G401 (cell line): ENCODE results near the gene GFER. TPM values are rescaled to one million over a fixed set of nuclear protein-coding genes. Genes with fewer than 3 reads are reported as not detected.
"Not testable (repeated sequence)": the region's sequence is repeated elsewhere in the genome, so short reads cannot be mapped to it uniquely, and the experiment has no call there.

Experiments used
- DNase-seq: peaks from one replicate; pipeline ENCODE4 v3.0.0-alpha.2; 2015; ENCODE audit warnings: low spot score
- in situ Hi-C: cut with HindIII; loops from 2 replicates; pipeline ENCODE4 v1.10.0; 2016; ENCODE audit warnings: low sequenced_read_pairs, mixed read lengths
- total RNA-seq: library from RNA; depleted of rRNA; stranded (reverse); fragments of >200 nt; shearing (Covaris generic); gene quantifications from 2 replicates; pipeline ENCODE4 v1.2.3, GENCODE V29; 2014; rRNA removed

The GFER gene
- total RNA-seq, 1 experiment from 2014 or later: 41.8 TPM

DNA sequence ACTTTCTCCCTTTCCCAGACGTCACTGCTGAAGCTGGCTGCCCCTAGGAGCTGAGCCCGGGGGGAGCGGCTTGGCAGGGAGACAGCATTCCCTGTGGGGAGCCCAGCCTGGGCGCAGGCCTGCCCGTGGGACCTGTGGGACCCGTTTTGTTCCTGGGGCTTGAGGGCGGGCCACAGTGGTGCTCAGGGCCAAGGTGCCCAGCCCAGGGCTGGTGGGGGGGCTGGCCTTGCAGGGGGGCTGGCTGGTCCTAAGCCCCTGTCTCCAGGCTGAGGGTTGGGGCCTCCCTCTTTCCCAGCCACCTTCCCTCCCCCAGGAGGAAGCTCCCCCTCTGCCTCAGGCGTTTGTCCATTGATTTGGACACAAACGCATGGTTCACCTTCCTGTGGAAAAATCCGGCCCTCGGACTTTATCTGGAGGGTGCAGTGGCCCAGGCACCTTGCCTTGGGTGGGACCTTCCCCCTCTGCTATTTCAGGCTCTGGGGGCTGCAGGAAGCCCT, 47.1 kb downstream of the GFER start:
- in situ Hi-C loops: no loop called here
- no peak for DNase-seq

DNA sequence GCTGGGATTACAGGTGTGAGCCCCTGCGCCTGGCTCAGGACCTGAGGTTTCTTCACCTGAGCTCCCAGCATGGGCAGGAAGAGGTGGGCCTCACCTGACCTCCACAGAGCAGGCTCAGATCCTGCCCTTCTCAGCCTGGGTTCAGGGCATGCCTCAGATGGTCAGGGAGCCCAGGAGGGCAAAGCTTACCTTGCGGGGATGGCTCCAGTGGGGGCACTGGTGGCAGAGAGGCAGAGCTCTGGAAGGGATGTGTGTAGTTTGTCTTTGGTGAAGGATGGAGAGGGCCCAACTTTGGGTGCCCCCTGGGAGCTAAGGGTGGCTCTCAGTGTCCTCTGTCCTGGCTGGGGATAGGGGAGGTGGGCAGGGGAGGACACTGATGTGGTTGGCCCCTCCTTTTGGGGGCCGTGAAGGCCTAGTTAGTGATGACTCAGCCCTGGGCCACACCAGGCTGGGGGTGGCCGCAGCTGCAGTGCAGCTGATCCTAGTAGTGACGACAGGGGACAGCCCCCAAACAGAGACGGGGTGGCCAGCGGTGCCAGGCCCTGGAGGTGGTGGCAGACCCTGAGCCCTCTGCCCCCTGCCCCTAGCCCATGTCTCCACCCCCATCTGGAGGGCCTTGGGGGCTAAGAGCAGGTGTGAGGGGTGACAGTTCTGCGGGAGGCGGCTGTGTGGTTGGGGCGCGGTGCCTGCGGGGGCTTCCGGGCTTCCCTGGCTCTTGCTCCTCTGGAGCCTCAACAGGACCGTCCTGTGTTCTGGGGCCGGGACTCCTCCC, 48.5 kb downstream of the GFER start:
- in situ Hi-C loops: no loop called here

DNA sequence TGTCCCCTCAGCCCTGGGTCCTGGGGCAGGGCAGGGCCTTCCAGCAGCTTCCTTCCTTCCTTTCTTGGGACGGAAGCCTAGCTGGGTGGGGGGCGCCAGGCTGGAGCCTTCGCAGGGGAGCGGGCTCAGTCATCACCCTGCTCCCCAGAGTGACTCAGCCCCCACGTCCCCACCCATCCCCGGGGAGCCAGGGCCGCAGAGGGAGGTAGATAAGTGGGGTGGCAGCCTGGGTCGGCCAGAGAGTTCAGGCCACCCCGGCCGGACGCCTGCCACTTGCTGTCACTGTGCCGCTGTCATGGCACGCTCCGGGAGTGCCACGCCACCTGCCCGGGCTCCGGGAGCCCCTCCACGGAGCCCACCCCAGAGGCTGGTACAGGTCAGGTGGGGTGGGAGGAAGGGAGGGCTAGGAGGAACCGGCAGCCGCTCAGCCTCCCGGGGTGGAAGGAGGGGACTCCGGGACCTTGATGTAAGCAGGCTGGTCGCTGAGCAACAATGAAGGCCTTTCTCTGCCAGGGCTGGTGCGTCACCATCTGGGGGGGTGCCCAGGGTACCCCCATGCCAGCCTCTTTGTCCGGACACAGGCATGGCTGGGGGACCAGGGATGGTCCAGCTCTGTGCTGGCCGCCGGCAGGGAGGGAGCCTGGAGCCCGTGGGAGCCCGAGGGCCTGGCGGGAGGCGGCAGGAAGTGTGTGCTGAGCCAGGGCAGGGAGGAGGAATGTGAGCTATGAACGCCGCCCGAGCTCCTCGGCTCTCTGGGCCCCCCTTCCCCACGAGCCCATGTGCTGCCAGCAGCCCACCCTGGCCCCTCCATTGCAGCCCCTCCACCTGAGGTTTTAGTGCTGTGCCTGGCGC, 49.3 kb downstream of the GFER start:
- DNase-seq: peak; percentile 59
- in situ Hi-C loops: no loop called here

More for the DNA sequence above, 48.5 kb downstream of the GFER start:
- no peak for DNase-seq

DNA sequence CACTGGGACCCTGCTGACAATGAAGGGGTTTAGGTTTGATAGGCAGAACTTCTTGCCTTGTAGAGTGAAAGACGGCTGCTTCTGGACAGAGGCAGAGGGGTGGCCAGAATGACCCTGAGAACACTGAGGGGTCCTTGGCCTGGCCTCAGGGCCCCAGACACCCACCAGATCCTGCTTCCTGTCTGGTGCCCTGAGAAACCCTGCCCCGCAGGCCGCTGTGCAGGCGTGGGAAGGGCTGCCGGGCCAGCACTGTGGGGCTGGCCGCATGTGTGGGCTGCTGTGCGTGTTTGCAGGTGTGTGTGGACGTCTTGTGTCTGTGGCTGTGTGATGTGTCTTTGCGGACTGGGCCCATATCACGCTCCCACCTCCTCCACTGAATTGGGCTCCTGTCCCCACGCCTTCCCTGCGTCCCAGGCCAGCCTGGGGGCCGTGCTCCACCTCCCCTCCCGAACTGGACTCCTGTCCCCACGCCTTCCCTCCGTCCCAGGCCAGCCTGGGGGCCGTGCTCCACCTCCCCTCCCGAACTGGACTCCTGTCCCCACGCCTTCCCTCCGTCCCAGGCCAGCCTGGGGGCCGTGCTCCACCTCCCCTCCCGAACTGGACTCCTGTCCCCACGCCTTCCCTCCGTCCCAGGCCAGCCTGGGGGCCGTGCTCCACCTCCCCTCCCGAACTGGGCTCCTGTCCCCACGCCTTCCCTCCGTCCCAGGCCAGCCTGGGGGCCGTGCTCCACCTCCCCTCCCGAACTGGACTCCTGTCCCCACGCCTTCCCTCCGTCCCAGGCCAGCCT, 50.1 kb downstream of the GFER start:
- in situ Hi-C loops, DNase-seq: not testable (repeated sequence)

DNA sequence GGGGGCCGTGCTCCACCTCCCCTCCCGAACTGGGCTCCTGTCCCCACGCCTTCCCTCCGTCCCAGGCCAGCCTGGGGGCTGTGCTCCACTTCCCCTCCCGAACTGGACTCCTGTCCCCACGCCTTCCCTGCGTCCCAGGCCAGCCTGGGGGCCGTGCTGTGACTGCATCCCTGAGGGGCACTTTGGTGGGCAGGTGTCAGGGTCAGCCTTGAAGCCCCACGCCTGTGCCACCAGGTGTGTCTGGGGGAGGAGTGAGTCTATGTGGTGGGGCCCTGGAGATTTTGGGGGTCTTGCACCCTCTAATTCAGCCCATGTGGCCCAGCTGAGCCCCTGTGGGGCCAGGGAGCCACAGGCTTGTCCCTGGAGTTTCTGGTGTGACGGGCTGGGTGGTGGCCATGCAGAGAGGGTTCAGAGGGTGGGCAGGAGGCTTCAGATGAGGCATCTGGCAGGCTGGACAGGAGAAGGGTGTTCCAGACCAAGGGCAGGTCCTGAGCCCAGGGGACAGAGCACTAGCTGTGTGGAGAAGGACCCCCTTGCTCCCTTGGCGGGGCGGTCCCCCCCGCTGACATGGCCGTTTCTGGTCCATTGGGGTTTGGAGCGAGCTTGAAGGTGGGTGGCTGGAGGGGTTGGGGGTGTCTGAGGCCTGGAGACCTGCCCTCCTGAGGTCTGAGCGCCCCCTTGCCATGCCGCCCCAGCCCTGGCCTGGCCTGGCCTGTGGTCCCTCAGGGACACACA, 50.9 kb downstream of the GFER start:
- in situ Hi-C loops: loop anchor here (5.0 kb wide), 1 partner anchor 127 kb away; no protein-coding TSS in a partner anchor
- no peak for DNase-seq

DNA sequence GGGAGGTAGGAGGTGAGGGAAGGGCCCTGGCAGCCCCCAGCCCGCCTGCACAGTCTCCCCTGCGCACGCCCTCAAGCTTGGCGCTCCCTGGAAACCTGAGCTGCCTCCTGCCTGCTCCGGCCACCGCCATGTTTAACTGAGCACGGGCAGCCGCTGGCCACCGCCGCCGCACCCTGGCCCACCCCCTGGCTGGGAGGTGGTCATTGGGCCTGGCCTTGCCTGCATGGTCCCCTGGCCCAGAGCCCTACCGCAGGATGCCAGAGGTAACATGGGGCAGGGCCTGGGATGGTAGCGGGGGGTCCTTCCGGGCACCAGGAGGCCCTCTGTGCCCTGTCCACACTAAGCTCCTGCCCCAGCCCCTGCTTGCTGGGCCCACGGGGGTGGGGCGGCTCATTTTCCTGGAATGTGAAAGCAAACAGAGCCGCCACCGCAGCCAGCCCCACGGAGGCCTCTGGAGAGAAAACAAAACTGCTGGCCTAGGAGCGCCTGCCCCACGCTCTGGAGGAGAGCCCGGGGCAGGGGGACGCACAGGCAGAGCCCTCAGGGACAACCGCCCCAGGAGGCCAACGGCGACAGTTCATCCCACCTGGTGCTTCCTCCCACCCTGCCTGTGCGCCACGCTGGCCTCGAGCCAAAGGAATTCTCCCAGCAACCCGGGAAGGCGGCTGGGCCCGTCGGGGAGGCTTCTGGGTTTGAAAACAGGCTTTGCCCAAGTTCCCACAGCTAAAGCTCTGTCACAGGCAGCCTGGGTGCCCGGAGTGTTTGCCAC, 51.6 kb downstream of the GFER start:
- no peak for DNase-seq
- in situ Hi-C loops: loop anchor here (5.0 kb wide), 1 partner anchor 127 kb away; no protein-coding TSS in a partner anchor

DNA sequence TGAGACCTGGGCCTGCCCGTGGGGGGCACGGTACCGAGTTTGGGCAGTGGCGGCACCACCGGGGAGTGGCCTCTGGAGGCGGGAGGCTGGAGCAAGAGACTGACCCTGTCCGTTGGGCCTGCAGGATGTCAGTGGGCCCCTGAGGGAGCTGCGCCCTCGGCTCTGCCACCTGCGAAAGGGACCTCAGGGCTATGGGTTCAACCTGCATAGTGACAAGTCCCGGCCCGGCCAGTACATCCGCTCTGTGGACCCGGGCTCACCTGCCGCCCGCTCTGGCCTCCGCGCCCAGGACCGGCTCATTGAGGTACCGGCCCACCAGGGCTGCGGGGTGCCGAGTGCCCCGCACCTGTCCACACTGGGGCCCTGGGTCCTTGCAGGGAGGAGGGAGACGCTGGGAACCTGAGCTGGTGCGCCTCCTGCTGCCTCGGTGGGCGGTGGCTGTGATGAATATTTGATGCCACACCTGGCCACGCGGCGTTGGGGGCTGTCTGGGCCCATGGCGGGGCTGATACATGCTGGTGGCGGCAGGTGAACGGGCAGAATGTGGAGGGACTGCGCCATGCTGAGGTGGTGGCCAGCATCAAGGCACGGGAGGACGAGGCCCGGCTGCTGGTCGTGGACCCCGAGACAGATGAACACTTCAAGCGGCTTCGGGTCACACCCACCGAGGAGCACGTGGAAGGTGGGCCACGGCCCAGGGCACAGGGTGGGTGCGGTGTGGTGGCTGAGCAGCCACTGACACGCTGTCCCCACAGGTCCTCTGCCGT, 52.4 kb downstream of the GFER start:
- DNase-seq: no peak
- in situ Hi-C loops: loop anchor here (5.0 kb wide), 1 partner anchor 126 kb away; no protein-coding TSS in a partner anchor

DNA sequence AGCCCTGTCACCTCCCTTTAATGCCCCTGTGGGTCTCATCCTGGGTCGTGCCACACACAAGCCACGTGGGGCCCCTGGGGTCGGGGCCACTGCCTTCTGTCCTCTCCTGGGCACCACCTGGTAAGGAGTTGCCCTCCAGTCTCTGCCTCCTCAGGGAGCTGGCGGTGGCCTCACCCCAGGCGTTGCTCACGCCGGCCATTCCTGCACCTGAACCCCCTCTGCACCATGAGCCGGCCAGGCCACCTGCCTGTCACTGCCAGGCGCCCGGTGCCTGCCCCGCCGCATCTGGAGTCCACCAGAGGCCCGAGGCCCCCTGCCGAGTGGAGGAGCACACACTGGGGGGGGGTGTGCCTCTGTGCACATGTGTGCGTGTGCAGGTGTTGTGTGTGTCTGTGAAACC, 53.1 kb downstream of the GFER start:
- in situ Hi-C loops: loop anchor here (5.0 kb wide), 1 partner anchor 125 kb away; no protein-coding TSS in a partner anchor
- DNase-seq: no peak

Other genes starting within 250 kb of the GFER start
- 64.4 and 76.9 TPM in 2 replicates for gene NME3, start 212.7 kb upstream of the GFER start, total RNA-seq
- 10.4 and 10.6 TPM in 2 replicates for gene EME2, start 211.4 kb upstream of the GFER start, total RNA-seq
- 276 and 281 TPM in 2 replicates for gene MRPS34, start 211.1 kb upstream of the GFER start, total RNA-seq
- 14.0 and 27.3 TPM in 2 replicates for gene SPSB3, start 201.6 kb upstream of the GFER start, total RNA-seq
- 128 and 160 TPM in 2 replicates for gene NUBP2, start 201.2 kb upstream of the GFER start, total RNA-seq
- gene IGFALS, start 190.5 kb upstream of the GFER start, total RNA-seq: 0.31 TPM in 1 of 2 replicates, not detected in the other
- gene HAGH, start 157.4 kb upstream of the GFER start, total RNA-seq: 81.3 and 108 TPM in 2 replicates
- 63.5 and 85.2 TPM in 2 replicates for gene FAHD1, start 157.0 kb upstream of the GFER start, total RNA-seq
- 81.1 and 105 TPM in 2 replicates for gene MEIOB, start 112.0 kb upstream of the GFER start, total RNA-seq
- 1.2 and 9.8 TPM in 2 replicates for gene HS3ST6, start 65.8 kb upstream of the GFER start, total RNA-seq
- gene MSRB1, start 41.0 kb upstream of the GFER start, total RNA-seq: 72.3 and 79.3 TPM in 2 replicates
- not detected in 2 replicates for gene RPL3L, start 29.5 kb upstream of the GFER start, total RNA-seq
- gene NDUFB10, start 24.7 kb upstream of the GFER start, total RNA-seq: 339 and 361 TPM in 2 replicates
- 10,196 and 11,503 TPM in 2 replicates for gene RPS2, start 19.4 kb upstream of the GFER start, total RNA-seq
- not detected in 2 replicates for gene RNF151, start 17.3 kb upstream of the GFER start, total RNA-seq
- 78.6 and 84.2 TPM in 2 replicates for gene TBL3, start 12.1 kb upstream of the GFER start, total RNA-seq
- not detected in 2 replicates for gene NOXO1, start 2.7 kb upstream of the GFER start, total RNA-seq
- gene SYNGR3, start 5.8 kb downstream of the GFER start, total RNA-seq: 30.5 and 36.7 TPM in 2 replicates
- gene ZNF598, start 25.6 kb downstream of the GFER start, total RNA-seq: 58.0 and 72.1 TPM in 2 replicates
- gene NPW, start 35.6 kb downstream of the GFER start, total RNA-seq: not detected in 2 replicates
- gene NHERF2, start 42.7 kb downstream of the GFER start, total RNA-seq: 20.5 and 28.9 TPM in 2 replicates
- gene NTHL1, start 63.6 kb downstream of the GFER start, total RNA-seq: 25.2 and 36.6 TPM in 2 replicates
- gene TSC2, start 63.8 kb downstream of the GFER start, total RNA-seq: 23.3 and 36.4 TPM in 2 replicates
- 42.0 and 113 TPM in 2 replicates for gene PKD1, start 151.7 kb downstream of the GFER start, total RNA-seq
- gene RAB26, start 164.4 kb downstream of the GFER start, total RNA-seq: 46.8 and 55.2 TPM in 2 replicates
- 76.1 and 99.9 TPM in 2 replicates for gene TRAF7, start 171.6 kb downstream of the GFER start, total RNA-seq
- 0.80 and 4.2 TPM in 2 replicates for gene CASKIN1, start 212.4 kb downstream of the GFER start, total RNA-seq
- 34.8 and 86.2 TPM in 2 replicates for gene MLST8, start 221.3 kb downstream of the GFER start, total RNA-seq
- 1.9 and 2.1 TPM in 2 replicates for gene BRICD5, start 226.7 kb downstream of the GFER start, total RNA-seq
- gene PGP, start 230.6 kb downstream of the GFER start, total RNA-seq: 47.8 and 70.9 TPM in 2 replicates
- 40.4 and 59.4 TPM in 2 replicates for gene E4F1, start 239.4 kb downstream of the GFER start, total RNA-seq